ENCODE results near the gene PAPPA2. TPM values are rescaled to one million over a fixed set of nuclear protein-coding genes. Genes with fewer than 3 reads are reported as not detected.

Gene PAPPA2
- total RNA-seq, 1 experiment from 2014 or later = 0.81 TPM

GRCh38 chr1:176852124-176852523, 389.1 kb downstream of the PAPPA2 start:
- Histone ChIP-seq H4K20me1 (ENCODE audit: control insufficient read depth, insufficient read depth, insufficient read length) (no peaks in the 10 kb centered on the region), H3K4me2 (ENCODE audit: insufficient read depth, insufficient read length, low read length) (no peak overlapping the region), H3K79me2 (ENCODE audit: insufficient read depth, low read length) (no peaks in the 10 kb centered on the region), H3K14ac (ENCODE audit: insufficient read depth, low read length) (no peak overlapping the region), H3K79me1 (ENCODE audit: insufficient read depth, low read depth, low read length, poor library complexity, severe bottlenecking) (no peaks in the 10 kb centered on the region), H3K23me2 (ENCODE audit: insufficient read length, low read depth, low read length, poor library complexity, severe bottlenecking) (no peaks in the 10 kb centered on the region), H2BK12ac (ENCODE audit: insufficient read length, low read depth, low read length) (no peak overlapping the region), H3K27me3 (ENCODE audit: insufficient read depth, low read length) (no peaks in the 10 kb centered on the region), H2BK15ac (ENCODE audit: low read depth, low read length) (no peak overlapping the region), H4K5ac (ENCODE audit: insufficient read length, low read depth, low read length) (no peak overlapping the region), H2BK20ac (ENCODE audit: low read depth, low read length, poor library complexity, severe bottlenecking) (no peak overlapping the region), H3K4ac (ENCODE audit: low read depth, low read length) (no peak overlapping the region), H3K9me3 (ENCODE audit: control insufficient read depth, low read depth, low read length) (no peaks in the 10 kb centered on the region), H3K56ac (ENCODE audit: insufficient read length, low read depth, low read length) (no peak overlapping the region), H3K9ac (ENCODE audit: extremely low read depth, insufficient read length, low read length) (no peak overlapping the region), H3T11ph (ENCODE audit: low read length) (no peak overlapping the region), H2AK5ac (ENCODE audit: insufficient read length, low read length) (no peak overlapping the region), H4K8ac (replicated peaks; ENCODE audit: insufficient read length, low read depth, low read length) (no peak overlapping the region), H4K91ac (ENCODE audit: insufficient read length, low read depth, low read length) (no peak overlapping the region), H2BK120ac (ENCODE audit: low read depth, low read length, poor library complexity, severe bottlenecking) (no peak overlapping the region), H3K27ac (ENCODE audit: insufficient read length, low read depth, low read length) (no peak overlapping the region), H3K18ac (ENCODE audit: insufficient read length, low read depth, low read length) (no peak overlapping the region), H2BK5ac (ENCODE audit: insufficient read length, low read length) (no peak overlapping the region), H3K4me1 (ENCODE audit: insufficient read depth, low read length) (no peaks in the 10 kb centered on the region), H2AFZ (ENCODE audit: low read length) (no peak overlapping the region), H3K23ac (ENCODE audit: insufficient read length, low read depth, low read length) (no peak overlapping the region)
- Mint-ChIP-seq H3K27ac (no peak overlapping the region), H3K9me3 (no peaks in the 10 kb centered on the region), H3K36me3 (ENCODE audit: insufficient read depth in 1 of 3, low read depth in 3 of 3) (no peaks in the 10 kb centered on the region; a peak in 1 of 7 replicates), H3K27me3 (ENCODE audit: low read depth) (no peaks in the 10 kb centered on the region; the same call in 1 of the 2 replicates), H3K4me3 (no peak overlapping the region), H3K4me1 (no peaks in the 10 kb centered on the region)
- no CpG with 5 or more reads among the region's 3 CpGs for WGBS (ENCODE audit: extremely low coverage, insufficient read length, low lambda C conversion rate)
- DNase-seq = no peak
- TF ChIP-seq CTCF (conservative IDR thresholded peaks at IDR 0.05) = no peak
